Myocyte (in vitro differentiated cells): Measurements from ENCODE around the gene ARHGEF25. TPM values are rescaled to one million over a fixed set of nuclear protein-coding genes. Genes with fewer than 3 reads are reported as not detected.
A peak's percentile ranks its signal among the peaks of the same experiment; 100 is the strongest.
"Not testable (repeated sequence)": the region's sequence is repeated elsewhere in the genome, so short reads cannot be mapped to it uniquely, and the experiment has no call there.

ENCODE experiments used
- DNase-seq: peaks from one replicate; pipeline ENCODE4 v3.0.0-alpha.2; 2012; ENCODE audit warnings: low read depth
- total RNA-seq: library from RNA; depleted of rRNA; stranded (reverse); fragments of >200 nt; gene quantifications from 2 replicates; pipeline ENCODE4 v1.2.3, GENCODE V29; 2014

The ARHGEF25 gene
- total RNA-seq, 1 donor from 2014 or later, result 8.6 TPM

DNA sequence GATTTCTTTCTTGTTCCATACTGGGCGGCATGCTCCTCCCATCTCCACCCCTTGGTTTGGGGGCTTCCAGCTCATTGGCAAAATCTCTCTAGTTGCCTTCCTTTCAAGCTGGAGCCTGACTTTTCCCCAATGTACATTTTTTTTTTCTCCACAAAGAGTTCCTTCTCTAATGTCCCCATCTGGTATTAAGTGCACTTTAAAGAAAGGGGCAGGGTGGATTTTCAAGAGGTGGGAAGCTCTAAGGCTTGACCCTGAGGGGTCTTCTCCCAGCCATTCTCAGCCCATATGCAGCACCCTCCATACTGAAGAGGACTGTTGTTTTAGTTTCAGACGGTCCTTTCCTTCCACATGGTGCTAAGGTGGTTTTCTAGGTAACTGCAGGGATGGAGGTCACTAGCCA, 26.1 kb upstream of the ARHGEF25 start:
- DNase-seq, result no peak

DNA sequence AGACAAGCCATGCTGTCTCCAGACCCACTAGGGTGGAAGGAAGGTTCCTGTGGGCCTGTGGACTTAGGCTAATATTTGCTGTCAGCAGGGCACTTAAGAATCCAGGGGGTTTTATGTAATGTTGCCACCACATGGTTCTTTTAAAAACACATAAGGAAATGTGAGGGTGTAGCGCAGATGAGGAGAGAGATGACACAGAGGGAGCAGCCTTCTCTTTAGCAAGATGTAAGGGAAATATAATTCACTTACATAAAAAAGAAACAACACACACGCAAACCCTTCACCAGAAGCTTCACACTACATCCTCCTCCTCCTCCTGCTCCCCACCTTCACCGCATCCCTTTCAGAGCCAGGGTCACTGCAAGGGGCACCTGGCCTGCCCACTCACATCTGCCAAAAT, 25.1 kb upstream of the ARHGEF25 start:
- no peak for DNase-seq

DNA sequence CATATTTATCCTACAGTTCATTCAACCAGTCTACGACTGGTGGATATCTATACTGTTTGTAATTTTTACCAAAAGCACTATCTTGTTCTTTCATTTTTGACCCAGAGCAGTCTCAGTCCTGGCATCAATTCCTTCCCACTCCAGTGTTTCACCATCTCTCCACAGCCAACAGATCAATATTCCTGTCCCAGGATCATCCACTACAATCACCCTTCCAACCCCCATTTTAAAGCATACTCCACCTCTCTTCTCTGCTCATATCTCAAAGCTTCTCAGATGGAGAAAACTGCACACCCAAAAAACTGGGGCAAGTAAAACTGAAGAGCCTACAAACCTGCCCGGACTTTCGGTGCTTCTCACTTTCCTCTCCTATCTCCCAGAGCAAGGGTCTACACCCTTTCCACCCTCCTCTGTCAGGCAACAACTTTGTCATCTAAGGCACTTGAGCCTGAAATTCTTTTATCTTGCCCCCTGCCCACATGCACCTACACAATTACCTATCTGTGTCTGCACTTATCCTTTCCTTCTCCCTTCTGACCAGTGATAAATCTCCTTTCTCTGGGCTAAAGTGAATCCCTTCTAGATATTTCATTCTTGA, 24.3 kb upstream of the ARHGEF25 start:
- DNase-seq, result no peak

DNA sequence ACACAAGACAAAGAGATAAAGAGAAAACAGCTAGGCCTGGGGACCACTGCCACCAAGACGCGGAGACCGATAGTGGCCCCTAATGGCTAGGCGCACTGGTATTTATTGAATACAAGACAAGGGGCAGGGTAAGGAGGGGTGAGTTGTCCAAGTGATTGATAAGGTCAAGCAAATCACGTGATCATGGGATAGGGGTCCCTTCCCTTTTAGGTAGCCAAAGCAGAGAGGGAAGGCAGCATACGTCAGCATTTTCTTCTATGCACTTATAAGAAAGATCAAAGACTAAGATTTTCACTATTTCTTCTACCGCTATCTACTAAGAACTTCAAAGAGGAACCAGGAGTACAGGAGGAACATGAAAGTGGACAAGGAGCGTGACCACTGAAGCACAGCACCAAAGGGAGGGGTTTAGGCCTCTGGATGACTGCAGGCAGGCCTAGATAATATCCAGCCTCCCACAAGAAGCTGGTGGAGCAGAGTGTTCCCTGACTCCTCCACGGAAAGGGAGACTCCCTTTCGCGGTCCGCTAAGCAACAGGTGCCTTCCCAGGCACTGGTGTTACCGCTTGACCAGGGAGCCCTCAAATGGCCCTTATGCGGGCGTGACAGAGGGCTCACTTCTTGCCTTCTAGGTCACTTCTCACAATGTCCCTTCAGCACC, 22.2 kb upstream of the ARHGEF25 start:
- not testable (repeated sequence) for DNase-seq

DNA sequence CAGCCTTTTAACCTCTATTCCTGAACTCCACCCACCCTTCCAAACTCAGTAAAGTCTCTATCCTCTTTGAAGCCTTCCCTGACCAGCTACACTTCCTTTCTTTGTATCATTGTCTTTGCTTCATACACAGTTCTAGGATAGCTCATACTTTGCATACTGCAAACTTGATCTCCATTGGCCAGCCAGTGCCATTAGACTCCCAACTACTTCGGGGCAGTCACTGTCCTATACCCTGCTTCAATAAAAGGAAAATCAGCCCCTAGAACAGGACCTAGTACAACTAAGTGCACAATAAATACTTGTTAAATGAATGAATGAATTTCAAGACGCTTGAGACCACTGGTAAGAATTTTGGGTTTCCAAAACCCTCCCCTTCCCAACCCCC, 20.8 kb upstream of the ARHGEF25 start:
- DNase-seq, result no peak

DNA sequence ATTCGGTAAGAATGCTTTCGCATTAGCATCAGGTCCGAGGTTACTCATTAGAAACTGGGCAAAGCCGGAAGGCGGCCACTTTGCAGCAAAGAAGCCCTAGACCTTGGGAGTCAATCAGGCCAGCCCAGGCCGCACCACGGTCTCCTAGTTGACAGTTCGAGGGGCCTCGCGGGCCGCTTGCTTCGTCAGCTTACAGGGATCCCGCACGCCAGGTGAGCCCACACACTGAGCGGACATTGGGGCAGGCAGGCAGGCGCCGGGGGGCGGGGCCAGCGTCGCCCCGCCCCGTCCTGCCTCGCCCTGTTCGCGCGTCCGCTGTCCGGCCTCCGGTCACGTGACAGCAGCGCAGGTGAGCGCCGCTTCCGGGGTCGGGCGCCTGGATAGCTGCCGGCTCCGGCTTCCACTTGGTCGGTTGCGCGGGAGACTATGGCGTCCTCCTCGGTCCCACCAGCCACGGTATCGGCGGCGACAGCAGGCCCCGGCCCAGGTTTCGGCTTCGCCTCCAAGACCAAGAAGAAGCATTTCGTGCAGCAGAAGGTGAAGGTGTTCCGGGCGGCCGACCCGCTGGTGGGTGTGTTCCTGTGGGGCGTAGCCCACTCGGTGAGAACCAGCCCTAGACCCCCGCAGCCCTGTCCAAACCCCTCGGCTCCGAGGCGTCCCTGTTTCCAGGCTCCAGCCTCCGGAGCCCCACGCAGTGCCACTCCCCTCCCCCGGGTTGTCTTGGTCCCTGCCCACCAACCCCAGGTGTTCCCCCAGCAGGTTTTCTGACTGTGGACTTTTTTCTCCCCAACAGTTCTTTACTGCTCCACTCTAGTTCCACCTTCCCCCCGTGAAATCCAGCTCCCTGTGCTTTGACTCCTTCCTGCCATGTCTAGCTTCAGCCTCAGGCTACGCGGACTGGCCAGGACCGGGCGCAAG, 20.1 kb upstream of the ARHGEF25 start, which contains the start of gene PIP4K2C:
Gene PIP4K2C, plus strand, starts transcription at position 329 of the 918 bp plus-strand sequence. Its CDS starts 98 bp downstream, at position 427.
- DNase-seq, result peak; percentile 58

DNA sequence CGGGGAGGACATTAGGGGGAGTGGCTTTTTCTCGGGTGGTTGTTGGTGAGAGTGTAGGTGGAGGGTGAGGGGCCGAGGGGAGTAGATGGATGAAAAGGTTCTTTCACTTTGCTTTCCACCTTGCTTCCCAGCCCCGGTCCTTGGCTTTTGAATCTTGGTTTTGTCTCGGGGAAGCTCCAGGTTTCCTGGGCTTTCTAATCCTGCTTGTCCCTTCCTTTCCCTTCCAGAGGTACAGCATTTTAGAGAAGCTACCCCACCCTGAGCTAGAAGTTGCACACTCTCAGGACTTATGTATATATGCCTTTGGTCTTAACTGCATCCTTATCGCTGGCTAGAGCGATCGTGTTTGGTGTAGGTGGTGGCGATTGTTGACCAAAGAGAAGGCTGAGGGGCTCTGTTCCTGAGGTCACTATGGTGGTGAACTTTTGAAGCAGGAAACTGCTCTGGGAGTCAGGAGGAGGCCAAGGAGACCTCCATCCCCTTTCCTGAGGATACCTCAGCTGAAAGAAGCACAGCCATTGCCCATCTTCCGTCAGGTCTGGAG, 19.4 kb upstream of the ARHGEF25 start:
- no peak for DNase-seq

DNA sequence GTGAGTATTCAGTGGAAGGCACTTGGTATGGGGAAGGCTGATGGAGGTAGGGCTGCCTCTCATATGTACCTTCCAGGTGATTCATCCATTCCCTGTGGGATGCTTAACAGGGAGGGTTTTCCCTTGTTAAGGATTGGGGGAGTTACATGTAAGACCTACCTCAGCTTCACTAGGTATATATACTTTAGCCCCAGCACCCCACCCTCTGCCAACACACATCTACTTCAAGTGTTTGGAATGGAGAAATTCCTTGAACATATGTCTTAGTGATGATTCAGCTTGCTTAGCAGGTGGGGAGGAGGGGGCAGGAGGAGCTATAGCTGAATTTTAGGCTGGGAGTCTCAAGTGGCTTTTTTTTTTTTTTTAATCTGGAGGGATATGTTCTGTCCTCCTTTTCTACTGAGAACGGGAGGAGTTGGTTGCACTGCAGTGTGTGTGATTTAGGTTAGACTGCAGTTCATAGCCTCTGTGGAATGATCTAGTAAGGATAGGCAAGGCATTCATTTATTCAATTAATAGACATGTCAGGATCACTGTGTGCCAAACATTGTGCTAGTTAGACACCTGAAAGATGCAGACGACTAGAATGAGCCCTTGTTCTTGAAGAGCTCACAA, 18.6 kb upstream of the ARHGEF25 start:
- DNase-seq, result no peak

DNA sequence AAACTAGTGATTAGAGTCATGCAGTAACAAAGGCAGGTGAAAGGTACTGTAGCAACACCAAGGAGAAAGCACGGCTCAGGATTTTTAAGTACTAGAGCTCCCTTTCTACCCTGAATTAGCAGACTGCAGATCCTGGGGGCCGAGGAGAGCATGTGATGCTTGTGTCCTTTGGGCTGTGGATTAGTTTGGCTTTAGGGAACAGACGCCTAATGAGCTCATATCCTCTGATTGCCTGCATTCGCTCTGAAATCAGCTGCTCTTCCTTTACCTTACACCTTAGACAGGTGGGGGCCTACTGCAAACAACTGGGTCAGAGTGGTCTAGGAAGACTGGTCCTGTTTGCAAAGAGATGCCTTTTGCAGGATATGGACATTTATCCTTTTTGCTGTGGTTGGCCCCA, 18.0 kb upstream of the ARHGEF25 start:
- DNase-seq, result no peak

DNA sequence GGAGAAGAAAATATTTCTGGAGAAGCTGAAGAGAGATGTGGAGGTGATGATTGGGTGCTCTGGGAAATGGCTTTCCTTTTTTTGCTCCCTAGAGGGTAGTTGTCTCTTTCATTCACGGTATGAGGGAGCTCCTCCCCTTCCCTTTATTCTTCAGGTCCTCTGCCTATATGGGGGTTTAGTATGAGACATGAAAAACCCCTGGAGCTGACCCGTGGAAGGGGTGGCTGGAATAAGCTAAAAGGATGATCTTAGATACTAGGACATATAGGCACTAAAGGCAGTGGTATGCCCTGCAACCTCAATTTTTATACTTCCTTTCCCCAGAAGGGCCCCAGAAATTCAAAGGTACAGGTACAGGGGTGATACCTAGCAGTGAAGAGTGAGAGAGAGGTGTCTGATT, 10.8 kb upstream of the ARHGEF25 start:
- no peak for DNase-seq

DNA sequence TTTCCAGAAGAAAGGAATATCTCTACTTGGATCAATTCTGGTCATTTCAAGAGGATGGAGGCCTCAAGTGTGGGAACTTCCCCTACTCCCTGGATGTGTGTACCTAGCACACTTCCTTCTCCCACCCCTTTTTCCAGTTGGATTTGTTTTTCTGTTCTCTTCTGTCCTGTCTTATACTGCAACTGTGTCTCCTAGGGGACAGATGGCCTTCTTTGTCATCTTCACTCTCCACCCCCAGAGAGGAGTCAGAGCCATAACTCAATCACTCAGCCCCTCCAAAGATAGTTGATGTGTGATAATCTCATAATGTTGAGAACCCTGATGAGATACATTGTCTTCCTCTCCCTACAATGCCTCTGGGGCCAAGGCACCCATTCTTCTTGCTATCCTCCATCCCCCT, 8.7 kb upstream of the ARHGEF25 start:
- DNase-seq, result no peak

DNA sequence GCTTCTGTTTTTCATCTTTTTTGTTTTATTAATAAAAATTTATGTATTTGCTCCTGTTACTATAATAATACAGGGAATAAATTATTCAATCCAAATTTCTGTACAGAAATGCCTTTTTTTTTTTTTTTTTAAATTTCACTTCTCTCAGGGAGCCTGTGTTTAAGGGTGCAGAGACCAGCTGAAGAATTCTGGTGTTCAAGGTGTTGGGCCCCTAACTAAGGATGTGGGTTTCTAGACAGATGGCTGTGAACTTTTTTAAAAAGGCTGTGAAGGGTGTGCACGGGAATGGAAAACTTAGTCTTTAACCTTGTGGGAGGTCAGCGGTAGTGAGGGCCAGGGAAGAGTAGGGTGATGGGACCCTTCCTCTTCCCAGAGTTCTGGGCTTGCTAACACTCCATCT, 7.9 kb upstream of the ARHGEF25 start:
- DNase-seq, result no peak

DNA sequence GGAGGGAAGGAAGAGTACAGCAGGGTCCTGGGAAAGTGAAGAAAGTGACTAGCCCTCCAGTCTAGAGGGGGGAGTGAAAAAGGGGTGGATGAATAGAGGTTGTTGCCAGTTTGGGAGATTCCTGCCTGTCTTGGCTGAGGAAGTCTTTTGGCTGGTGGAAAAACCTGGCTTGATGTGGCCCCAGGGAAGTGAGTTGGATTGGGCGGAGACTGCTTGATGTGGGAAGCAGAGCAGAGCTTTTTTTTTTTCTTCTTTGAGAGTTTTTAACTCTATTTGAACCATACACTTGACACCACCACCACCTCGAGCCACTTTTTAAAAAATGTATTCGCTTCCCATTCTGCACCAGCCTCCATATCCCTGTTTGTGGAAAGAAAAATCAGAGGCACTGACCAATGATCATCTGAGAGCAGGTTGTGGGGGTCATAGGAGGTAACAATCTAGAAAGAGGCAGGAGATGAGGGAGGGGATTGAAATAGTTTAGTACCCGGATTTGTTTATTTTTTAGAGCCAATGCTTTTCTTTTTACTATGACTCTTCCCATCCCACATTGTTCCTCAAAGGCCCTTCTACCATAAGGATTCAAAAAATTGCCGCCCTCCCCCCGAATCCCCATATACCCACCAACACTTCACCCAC, 7.3 kb upstream of the ARHGEF25 start:
- peak; percentile 32 for DNase-seq

DNA sequence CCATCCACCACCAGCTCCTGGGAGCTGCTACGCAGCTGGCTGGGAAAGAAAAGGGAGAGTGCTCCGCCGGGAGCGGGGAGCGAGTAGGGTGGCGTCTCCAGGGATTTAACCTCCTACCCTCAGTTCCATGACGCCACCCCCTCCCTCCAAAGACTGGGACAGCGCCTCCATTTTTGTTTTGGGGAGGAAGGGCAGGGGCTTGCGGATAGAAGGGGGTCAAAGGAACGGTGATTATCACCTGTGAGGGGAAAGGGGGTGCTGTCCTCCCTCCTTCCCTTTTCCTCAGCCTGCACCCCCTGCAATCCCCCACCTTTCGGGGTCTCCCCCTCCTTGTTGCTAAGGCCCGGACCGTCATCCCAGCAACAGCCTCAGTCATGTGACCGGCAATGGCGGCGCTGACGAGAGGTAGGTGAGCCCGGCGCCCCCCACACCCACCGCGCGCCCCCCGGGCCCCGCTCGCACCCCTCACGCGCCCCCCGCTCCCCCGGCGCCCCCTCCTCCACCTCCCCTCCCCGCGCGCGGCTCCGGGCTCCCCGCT, 6.7 kb upstream of the ARHGEF25 start, which contains the start of gene DTX3:
Gene DTX3, plus strand, starts transcription at position 371 of the 538 bp plus-strand sequence. CDS start 1,694 bp downstream, outside the sequence.
- peak; percentile 44 for DNase-seq

DNA sequence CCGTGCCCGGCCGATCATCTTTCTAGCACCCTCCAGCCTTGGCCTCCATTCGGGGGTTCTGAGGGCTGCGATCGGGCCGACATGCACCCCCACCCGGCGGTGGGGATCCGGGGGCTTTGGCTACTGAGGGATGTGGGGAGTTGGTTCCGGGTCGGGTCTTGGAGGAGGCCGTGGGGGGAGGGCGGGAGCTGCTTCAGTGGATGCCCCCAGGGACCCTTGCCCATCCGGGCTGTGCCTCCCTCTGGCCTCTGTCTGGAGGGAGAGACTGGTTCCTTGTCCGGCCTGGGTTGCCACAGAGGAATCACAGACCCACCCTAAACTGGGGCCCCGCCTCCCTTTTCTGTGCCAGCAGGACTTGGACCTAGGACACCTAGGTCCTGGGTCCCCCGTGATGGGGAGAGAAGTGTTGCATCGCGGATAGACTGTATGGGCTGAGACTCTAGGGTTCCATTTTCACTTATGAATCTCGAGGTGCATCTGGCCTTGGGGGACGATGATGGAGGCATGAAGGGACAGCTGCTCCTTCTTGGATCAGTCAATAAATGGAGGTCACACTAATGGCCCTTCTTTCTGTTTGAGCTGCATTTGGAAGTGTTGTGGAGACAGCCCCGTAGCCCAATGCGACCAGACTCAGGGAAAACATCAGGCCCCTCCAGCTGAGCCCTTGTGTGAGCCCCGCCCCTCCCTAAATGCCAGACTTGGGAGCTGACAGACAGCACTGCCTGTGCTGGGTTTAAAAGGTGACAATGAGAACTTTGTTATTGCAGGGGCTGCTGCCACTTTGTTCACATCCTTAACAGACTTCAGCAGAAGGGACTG, 6.0 kb upstream of the ARHGEF25 start:
- DNase-seq, result peak; percentile 53

DNA sequence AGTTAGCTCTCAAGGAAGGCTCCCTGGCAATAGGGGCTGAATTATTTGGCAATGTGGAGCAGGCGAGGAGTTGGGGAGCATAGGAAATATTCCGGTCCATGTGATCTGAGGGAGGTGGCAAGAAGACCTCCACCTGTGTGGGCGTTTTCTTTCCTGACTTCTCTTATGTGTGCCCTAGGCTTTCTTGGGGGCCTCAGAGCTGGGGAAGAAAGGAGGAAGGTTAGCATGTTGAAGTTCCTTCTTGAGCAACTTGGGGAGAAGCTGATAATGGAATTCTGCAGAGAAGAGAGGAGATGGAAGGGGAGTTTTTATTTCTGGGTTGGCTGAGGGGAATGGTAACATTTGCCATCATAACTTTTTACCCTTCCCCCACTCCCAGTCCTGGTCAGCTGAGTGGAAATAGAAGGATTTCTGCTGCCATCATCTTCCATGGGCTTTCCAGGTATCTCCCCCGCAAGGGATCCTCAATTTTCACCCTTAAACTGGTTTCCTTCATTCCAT, 5.4 kb upstream of the ARHGEF25 start:
- DNase-seq, result no peak

DNA sequence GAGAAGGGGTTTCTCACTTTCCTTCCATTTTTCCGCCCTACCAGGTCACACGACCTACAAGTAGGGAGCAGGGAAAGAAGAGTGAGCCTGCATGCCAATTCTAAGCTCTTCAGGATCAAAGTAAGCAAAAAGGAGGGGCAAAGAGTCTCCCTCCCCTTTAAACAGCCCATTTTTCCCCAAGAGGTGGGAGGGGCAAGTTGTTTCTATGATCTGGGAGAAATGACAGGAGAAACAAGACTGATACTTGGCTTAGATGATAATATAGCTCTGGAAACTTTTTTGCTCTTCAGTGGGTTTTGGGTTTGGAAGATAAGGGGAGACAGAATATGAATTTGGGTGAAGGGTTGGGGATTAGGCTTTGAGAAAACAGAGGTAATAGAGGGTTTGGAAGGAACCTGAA, 4.8 kb upstream of the ARHGEF25 start:
- DNase-seq, result no peak

DNA sequence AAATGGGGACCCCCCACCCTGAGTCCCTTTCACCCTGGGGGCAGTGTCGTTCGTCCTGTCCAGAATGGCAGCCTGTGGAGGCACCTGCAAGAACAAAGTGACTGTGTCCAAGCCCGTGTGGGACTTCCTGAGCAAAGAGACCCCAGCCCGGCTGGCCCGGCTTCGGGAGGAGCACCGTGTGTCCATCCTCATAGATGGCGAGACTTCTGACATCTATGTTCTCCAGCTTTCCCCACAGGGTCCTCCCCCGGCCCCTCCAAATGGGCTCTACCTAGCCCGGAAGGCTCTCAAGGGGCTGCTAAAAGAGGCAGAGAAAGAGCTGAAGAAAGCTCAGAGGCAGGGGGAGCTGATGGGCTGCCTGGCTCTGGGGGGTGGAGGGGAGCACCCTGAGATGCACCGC, 4.4 kb upstream of the ARHGEF25 start:
- no peak for DNase-seq

DNA sequence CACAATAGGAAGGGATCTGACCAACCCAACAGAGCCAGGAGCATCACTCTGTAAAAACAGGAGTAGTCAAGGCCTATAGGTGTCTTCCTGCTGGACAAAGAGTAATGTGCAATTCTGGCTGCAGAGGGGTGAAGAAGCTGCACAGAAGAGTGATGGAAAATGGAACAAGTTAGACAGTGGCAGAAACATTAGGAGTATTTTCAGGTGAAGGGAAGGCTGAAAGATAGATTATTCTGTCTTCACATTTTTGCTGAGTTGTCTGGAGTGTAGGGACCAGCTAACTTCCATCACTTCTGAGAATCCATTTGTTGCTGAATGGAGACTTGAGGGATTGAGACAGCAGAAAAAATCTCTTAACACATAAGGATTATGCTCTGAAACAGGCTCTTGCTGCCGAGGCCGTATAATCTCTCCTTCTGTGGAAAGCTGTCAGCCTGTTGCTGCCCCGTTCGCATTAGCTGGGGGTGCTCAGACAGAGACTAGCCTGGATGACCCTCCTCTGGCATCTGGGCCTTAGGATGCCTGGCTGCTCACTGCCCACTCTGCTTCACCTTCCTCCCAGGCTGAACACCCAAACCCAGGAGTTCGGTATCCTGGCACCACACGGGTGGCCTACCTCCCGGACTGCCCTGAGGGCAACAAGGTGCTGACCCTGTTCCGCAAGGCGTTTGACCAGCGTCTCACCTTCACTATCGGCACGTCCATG, 3.1 kb upstream of the ARHGEF25 start:
- no peak for DNase-seq
